ENCODE data around the gene PLPP4.

- no peak for TF ChIP-seq POLR2A (IDR thresholded peaks at IDR 0.05)
- TF ChIP-seq CTCF (IDR thresholded peaks at IDR 0.05 in 8 of 11, conservative IDR thresholded peaks at IDR 0.05 in 3 of 11), result no peak
Observed at GRCh38 chr10:120517196-120517595, 60.2 kb downstream of the PLPP4 start.
